Neural crest cell (in vitro differentiated cells): ENCODE results near the gene PPP1R9B. TPM values are rescaled to one million over a fixed set of nuclear protein-coding genes. Genes with fewer than 3 reads are reported as not detected.

Source experiments
- DNase-seq: peaks from one replicate; pipeline ENCODE4 v3.0.0; 2021; ENCODE audit warnings: low read depth, mixed read lengths, low spot score
- H3K27ac Mint-ChIP-seq: one replicate; pipeline ENCODE4 v1.8.0; 2021; ENCODE audit warnings: mild to moderate bottlenecking, mixed read lengths; ENCODE audit not compliant: unreplicated experiment
- H3K27me3 Mint-ChIP-seq: 2 replicates; pipeline ENCODE4 v1.8.0; 2021; ENCODE audit warnings: low read depth, mild to moderate bottlenecking, mixed read lengths
- H3K36me3 Mint-ChIP-seq: 2 replicates; pipeline ENCODE4 v1.8.0; 2021; ENCODE audit warnings: low read depth, mild to moderate bottlenecking, mixed read lengths
- H3K4me1 Mint-ChIP-seq: 2 replicates; pipeline ENCODE4 v1.8.0; 2021; ENCODE audit warnings: mixed read lengths
- H3K4me3 Mint-ChIP-seq: one replicate; pipeline ENCODE4 v1.8.0; 2021; ENCODE audit warnings: mild to moderate bottlenecking, mixed read lengths
- H3K9me3 Mint-ChIP-seq: 2 replicates; pipeline ENCODE4 v1.8.0; 2021; ENCODE audit warnings: mixed read lengths
- total RNA-seq: library from RNA; stranded (reverse); gene quantifications from 2 replicates; pipeline ENCODE4 v1.2.1, GENCODE V29; 2021
- TF ChIP-seq, protein P1 (sequence below): fragments of 200-600 bp; sonication (generic); conservative IDR thresholded peaks from 2 replicates; pipeline ENCODE4 v1.5.0; 2021; ENCODE audit warnings: antibody characterized with exemption, mild to moderate bottlenecking

Gene PPP1R9B
- total RNA-seq, 1 donor from 2014 or later: 68.8 TPM

DNA sequence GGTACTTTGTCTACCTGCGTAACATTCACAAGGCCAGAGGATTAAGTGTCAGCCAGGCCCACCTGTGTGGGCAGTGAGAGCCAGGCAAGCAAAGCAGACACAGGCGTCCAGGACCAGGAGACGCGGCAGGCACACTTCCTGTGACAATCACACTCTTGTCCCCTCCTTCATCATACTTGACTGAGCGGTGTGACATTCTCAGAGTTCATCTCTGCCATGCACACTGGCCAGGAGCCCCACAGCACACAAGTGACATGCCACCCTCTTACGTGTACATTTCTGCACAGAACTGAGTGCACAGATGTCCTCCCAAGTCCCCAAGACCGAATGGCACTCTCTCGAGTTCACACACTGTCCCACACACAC, 8.7 kb downstream of the PPP1R9B start:
- H3K9me3 Mint-ChIP-seq: no peaks in the 10 kb centered on the region
- TF ChIP-seq, protein P1, sequence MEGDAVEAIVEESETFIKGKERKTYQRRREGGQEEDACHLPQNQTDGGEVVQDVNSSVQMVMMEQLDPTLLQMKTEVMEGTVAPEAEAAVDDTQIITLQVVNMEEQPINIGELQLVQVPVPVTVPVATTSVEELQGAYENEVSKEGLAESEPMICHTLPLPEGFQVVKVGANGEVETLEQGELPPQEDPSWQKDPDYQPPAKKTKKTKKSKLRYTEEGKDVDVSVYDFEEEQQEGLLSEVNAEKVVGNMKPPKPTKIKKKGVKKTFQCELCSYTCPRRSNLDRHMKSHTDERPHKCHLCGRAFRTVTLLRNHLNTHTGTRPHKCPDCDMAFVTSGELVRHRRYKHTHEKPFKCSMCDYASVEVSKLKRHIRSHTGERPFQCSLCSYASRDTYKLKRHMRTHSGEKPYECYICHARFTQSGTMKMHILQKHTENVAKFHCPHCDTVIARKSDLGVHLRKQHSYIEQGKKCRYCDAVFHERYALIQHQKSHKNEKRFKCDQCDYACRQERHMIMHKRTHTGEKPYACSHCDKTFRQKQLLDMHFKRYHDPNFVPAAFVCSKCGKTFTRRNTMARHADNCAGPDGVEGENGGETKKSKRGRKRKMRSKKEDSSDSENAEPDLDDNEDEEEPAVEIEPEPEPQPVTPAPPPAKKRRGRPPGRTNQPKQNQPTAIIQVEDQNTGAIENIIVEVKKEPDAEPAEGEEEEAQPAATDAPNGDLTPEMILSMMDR: no peak
- no peak overlapping the region for H3K4me3 Mint-ChIP-seq
- H3K36me3 Mint-ChIP-seq: peaks cover 28% of the 10 kb centered on the region
- no peak for DNase-seq
- peaks cover 26% of the 10 kb centered on the region for H3K4me1 Mint-ChIP-seq
- H3K27ac Mint-ChIP-seq: no peak overlapping the region
- H3K27me3 Mint-ChIP-seq: peaks cover 2% of the 10 kb centered on the region

DNA sequence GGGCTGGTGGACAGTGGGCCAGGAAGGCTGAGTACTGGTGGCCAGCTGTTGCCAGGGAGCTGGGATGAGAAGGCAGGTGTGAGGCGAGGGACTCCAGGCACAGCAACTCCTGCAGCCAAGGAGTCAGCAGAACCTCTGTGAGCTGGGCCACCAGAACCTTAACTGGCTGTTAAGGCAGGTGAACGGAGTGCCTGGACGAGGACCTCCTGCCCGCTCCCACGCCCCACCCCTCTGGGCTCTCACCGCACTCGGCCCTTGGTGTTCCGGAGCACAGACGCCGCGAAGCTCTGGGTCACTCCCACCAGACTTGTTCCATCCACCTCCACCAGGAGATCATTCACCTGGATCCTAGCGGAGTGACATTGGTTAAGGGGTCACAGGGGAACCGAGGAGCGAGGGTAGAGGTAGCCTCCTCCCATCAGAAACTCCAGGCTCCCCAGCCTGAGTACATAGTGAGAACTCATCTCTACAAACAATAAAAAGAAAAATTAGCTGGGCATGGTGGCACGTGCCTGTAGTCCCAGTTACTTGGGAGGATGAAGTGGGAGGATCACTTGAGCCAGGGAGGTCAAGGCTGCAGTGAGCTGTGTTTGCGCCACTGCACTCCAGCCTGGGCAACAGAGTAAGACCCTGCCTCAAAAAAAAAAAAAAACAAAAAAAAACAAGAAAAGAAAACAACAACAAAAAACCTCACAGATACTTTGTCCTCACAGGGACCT, 9.3 kb downstream of the PPP1R9B start:
- H3K36me3 Mint-ChIP-seq: peaks cover 28% of the 10 kb centered on the region
- peaks cover 22% of the 10 kb centered on the region for H3K4me1 Mint-ChIP-seq
- H3K4me3 Mint-ChIP-seq: peak overlapping the region; percentile 9
- DNase-seq: no peak
- H3K9me3 Mint-ChIP-seq: no peaks in the 10 kb centered on the region
- H3K27me3 Mint-ChIP-seq: peaks cover 2% of the 10 kb centered on the region
- H3K27ac Mint-ChIP-seq: no peak overlapping the region
- TF ChIP-seq, protein P1: no peak

GRCh38 chr17:50139950-50140885, 10.3 kb downstream of the PPP1R9B start:
- peak; percentile 78 for DNase-seq
- Mint-ChIP-seq H3K27ac (peak overlapping the region; percentile 57), H3K9me3 (no peaks in the 10 kb centered on the region), H3K4me3 (peak overlapping the region; percentile 79), H3K27me3 (peaks cover 2% of the 10 kb centered on the region), H3K36me3 (peaks cover 28% of the 10 kb centered on the region), H3K4me1 (peaks cover 14% of the 10 kb centered on the region)
- TF ChIP-seq, protein P1: peak; percentile 91

DNA sequence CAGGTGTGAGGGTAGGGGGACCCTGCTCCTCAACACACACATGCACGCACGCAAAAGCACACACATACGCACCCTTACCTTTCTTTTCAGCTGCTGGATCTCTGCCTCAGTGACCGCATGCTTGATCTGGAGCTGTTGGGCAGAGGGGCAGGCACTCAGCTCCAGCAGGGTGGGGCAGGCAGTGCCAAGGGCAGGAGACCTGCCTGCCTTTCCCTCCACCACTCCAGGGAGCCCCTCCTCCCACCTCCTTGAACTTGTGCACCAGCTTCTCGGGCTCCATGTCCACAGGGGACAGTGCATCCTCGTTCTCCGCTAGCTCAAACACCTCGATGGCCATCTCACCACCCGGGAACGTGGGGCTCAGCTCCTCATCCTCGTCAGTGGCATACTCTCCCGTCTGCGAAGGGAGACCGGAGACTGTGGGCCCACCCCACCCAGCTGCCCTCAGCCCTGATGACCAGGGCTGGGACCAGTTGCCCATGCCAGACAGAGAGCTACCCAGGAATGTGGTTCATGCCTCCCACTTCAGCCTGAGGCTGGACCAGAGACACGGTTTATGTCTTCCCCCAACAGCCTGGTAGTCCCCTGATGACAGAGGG, 11.2 kb downstream of the PPP1R9B start:
- H3K36me3 Mint-ChIP-seq: peaks cover 28% of the 10 kb centered on the region
- H3K4me1 Mint-ChIP-seq: peaks cover 13% of the 10 kb centered on the region

GRCh38 chr17:50137042-50137441, 13.4 kb downstream of the PPP1R9B start:
- peaks cover 19% of the 10 kb centered on the region for H3K36me3 Mint-ChIP-seq
- H3K27ac Mint-ChIP-seq: no peak overlapping the region
- no peak for DNase-seq
- peaks cover 6% of the 10 kb centered on the region for H3K4me1 Mint-ChIP-seq
- peaks cover 2% of the 10 kb centered on the region for H3K27me3 Mint-ChIP-seq
- H3K9me3 Mint-ChIP-seq: no peaks in the 10 kb centered on the region
- peak overlapping the region; percentile 53 for H3K4me3 Mint-ChIP-seq
- TF ChIP-seq, protein P1: no peak

More for the DNA sequence above, 11.2 kb downstream of the PPP1R9B start:
- Mint-ChIP-seq H3K9me3 (no peaks in the 10 kb centered on the region), H3K4me3 (no peak overlapping the region), H3K27ac (no peak overlapping the region), H3K27me3 (peaks cover 2% of the 10 kb centered on the region)
- TF ChIP-seq, protein P1: no peak
- DNase-seq: no peak
